ENCODE measurements around the gene EPC1. TPM values are rescaled to one million over a fixed set of nuclear protein-coding genes. Genes with fewer than 3 reads are reported as not detected.

The EPC1 gene
- total RNA-seq, 1 donor from 2014 or later, result 25.7 TPM

DNA sequence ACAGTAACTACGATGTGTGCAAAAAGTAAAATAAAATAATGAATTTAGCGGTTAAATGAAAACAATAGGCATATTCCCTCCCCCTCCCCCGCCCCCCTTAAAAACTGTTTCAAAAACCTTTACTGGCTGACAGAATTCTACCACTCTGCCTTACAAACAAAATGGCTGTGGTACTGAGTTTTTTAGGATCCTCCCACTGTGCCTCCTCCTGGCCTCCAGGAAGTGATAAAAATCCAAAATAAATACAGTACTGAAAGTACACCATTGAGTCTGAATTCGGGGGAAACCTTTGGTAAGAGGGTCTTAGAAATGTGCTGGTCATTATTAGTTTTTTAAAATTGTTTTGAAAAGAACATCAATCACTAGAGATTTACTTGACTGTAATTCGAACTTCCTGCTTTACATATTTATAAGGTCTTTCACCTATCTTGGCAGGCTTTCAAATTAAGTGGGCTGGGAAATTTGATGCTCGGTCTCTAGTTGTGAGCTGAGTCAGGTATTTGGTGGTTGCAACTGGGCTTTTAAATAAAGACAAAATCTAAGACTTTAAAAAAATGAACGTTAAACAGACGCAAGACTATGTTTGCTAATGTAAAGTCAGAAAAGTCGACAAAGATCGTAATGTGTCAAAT, 32.5 kb upstream of the EPC1 start:
- Histone ChIP-seq H3K4me3 (ENCODE audit: insufficient read depth, low read depth, low read length) (peak overlapping the region; percentile 98), H3K9ac (ENCODE audit: low read length) (peak overlapping the region; percentile 97), H3K79me2 (ENCODE audit: insufficient read depth, low read length) (peaks cover 42% of the 10 kb centered on the region), H3K36me3 (ENCODE audit: insufficient read depth, low read length) (no peaks in the 10 kb centered on the region), H4K20me1 (ENCODE audit: insufficient read depth, low read length) (peaks cover under 1% of the 10 kb centered on the region), H3K9me3 (ENCODE audit: insufficient read depth, low read depth, low read length) (no peaks in the 10 kb centered on the region), H3K4me1 (ENCODE audit: insufficient read depth, low read length) (peaks cover 11% of the 10 kb centered on the region), H2AFZ (ENCODE audit: low read depth, low read length) (peak overlapping the region; percentile 57), H3K4me2 (ENCODE audit: low read length) (peak overlapping the region; percentile 98), H3K27me3 (ENCODE audit: insufficient read depth, low read length) (no peaks in the 10 kb centered on the region), H3K27ac (ENCODE audit: low read depth, low read length) (peak overlapping the region; percentile 88)
- Mint-ChIP-seq H3K4me1 (ENCODE audit: low read depth, unreplicated experiment) (no peaks in the 10 kb centered on the region), H3K4me3 (ENCODE audit: unreplicated experiment) (no peak overlapping the region), H3K27ac (ENCODE audit: unreplicated experiment) (no peak overlapping the region), H3K27me3 (ENCODE audit: low read depth, unreplicated experiment) (no peaks in the 10 kb centered on the region), H3K9me3 (ENCODE audit: unreplicated experiment) (no peaks in the 10 kb centered on the region), H3K36me3 (ENCODE audit: low read depth, unreplicated experiment) (no peaks in the 10 kb centered on the region)
- DNase-seq (ENCODE audit: low read depth), result peak; percentile 74
- TF ChIP-seq, protein P1, sequence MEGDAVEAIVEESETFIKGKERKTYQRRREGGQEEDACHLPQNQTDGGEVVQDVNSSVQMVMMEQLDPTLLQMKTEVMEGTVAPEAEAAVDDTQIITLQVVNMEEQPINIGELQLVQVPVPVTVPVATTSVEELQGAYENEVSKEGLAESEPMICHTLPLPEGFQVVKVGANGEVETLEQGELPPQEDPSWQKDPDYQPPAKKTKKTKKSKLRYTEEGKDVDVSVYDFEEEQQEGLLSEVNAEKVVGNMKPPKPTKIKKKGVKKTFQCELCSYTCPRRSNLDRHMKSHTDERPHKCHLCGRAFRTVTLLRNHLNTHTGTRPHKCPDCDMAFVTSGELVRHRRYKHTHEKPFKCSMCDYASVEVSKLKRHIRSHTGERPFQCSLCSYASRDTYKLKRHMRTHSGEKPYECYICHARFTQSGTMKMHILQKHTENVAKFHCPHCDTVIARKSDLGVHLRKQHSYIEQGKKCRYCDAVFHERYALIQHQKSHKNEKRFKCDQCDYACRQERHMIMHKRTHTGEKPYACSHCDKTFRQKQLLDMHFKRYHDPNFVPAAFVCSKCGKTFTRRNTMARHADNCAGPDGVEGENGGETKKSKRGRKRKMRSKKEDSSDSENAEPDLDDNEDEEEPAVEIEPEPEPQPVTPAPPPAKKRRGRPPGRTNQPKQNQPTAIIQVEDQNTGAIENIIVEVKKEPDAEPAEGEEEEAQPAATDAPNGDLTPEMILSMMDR (IDR thresholded peaks at IDR 0.05; ENCODE audit: insufficient read depth, low read depth, low read length), result no peak
- TF ChIP-seq EZH2 (IDR thresholded peaks at IDR 0.05; ENCODE audit: insufficient read depth, low read length), result no peak
- no peak for FAIRE-seq

DNA sequence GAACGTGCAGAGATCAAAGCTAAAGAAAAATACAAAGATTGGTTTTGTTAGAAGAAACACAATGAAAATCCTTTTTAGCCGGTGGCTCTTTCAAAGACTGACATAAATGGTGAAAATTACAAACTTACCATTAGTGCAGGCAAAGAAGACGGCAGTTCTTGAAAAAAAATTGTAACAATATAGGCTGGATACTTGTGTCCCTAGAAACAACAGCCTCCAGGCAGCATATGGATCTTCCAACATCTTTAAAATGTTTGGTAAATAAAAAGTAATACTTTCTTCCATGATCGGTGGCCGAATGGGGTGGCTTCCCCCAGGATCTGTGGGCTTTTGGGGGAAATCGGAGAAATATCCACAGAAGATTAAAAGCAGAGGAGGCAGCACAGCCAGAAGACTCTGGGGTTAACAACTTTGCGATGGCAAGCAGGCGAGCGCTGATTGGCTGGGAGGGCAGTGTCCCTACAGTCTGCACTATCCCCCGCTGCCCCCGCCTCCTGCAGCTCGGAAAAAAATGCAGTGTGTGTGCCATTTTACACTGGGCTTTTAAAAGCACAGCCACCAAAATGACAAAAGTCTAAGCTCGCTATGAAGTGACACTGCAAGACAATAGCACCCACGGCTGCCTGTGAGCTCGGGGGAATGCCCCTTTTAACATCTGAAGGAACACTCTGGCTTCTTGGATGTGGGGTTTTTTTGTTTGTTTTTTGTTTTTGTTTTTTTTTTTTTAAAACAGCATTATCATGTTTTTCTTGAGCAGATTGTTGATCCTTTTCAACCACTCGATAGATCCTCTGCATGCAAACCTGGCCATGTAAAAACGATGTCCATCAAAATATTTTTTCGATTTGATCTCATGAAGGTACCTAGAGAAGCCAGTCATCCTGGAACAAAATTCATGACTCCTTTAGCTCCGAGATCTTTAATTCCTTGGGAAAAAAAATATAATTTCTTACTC, 31.7 kb upstream of the EPC1 start:
- peak; percentile 77 for DNase-seq (ENCODE audit: low read depth)
- H3K4me1 Mint-ChIP-seq (ENCODE audit: low read depth, unreplicated experiment), result no peaks in the 10 kb centered on the region
- Histone ChIP-seq H3K27ac (ENCODE audit: low read depth, low read length) (peak overlapping the region; percentile 88), H4K20me1 (ENCODE audit: insufficient read depth, low read length) (peaks cover 6% of the 10 kb centered on the region), H3K9me3 (ENCODE audit: insufficient read depth, low read depth, low read length) (no peaks in the 10 kb centered on the region), H2AFZ (ENCODE audit: low read depth, low read length) (peak overlapping the region; percentile 65), H3K36me3 (ENCODE audit: insufficient read depth, low read length) (no peaks in the 10 kb centered on the region), H3K79me2 (ENCODE audit: insufficient read depth, low read length) (peaks cover 50% of the 10 kb centered on the region), H3K4me1 (ENCODE audit: insufficient read depth, low read length) (peaks cover 11% of the 10 kb centered on the region), H3K4me2 (ENCODE audit: low read length) (peak overlapping the region; percentile 98), H3K9ac (ENCODE audit: low read length) (peak overlapping the region; percentile 97), H3K4me3 (ENCODE audit: insufficient read depth, low read depth, low read length) (peak overlapping the region; percentile 98), H3K27me3 (ENCODE audit: insufficient read depth, low read length) (no peaks in the 10 kb centered on the region)
- H3K4me3 Mint-ChIP-seq (ENCODE audit: unreplicated experiment), result no peak overlapping the region
- FAIRE-seq, result peak; percentile 92
- H3K36me3 Mint-ChIP-seq (ENCODE audit: low read depth, unreplicated experiment), result peaks cover 3% of the 10 kb centered on the region
- no peaks in the 10 kb centered on the region for H3K27me3 Mint-ChIP-seq (ENCODE audit: low read depth, unreplicated experiment)
- TF ChIP-seq EZH2 (IDR thresholded peaks at IDR 0.05; ENCODE audit: insufficient read depth, low read length), result no peak
- TF ChIP-seq, protein P1 (IDR thresholded peaks at IDR 0.05; ENCODE audit: insufficient read depth, low read depth, low read length), result no peak
- no peak overlapping the region for H3K27ac Mint-ChIP-seq (ENCODE audit: unreplicated experiment)
- no peaks in the 10 kb centered on the region for H3K9me3 Mint-ChIP-seq (ENCODE audit: unreplicated experiment)
